Measurements from ENCODE around the gene CMIP.

Gene CMIP

GRCh38 chr16:81695321-81696165, 250.9 kb downstream of the CMIP start:
- DNase-seq, result no peak

GRCh38 chr16:81696166-81696960, 251.8 kb downstream of the CMIP start:
- DNase-seq, result no peak

- peak; percentile 50 for DNase-seq
Observed at GRCh38 chr16:81696961-81697615, 252.5 kb downstream of the CMIP start.

GRCh38 chr16:81697616-81698309, 253.2 kb downstream of the CMIP start:
- no peak for DNase-seq

- no peak for DNase-seq
Observed at GRCh38 chr16:81698310-81698641, 253.7 kb downstream of the CMIP start.

- no peak for DNase-seq
Observed at GRCh38 chr16:81699596-81699995, 255.0 kb downstream of the CMIP start.

GRCh38 chr16:81700071-81700779, 255.6 kb downstream of the CMIP start:
- no peak for DNase-seq

- no peak for DNase-seq
Observed at GRCh38 chr16:81700780-81701165, 256.2 kb downstream of the CMIP start.

GRCh38 chr16:81701296-81701970, 256.8 kb downstream of the CMIP start:
- DNase-seq, result no peak

GRCh38 chr16:81702506-81702905, 257.9 kb downstream of the CMIP start:
- DNase-seq, result no peak

GRCh38 chr16:81703177-81704155, 258.9 kb downstream of the CMIP start:
- no peak for DNase-seq

GRCh38 chr16:81705261-81705660, 260.7 kb downstream of the CMIP start:
- DNase-seq, result no peak

- DNase-seq, result no peak
Observed at GRCh38 chr16:81706327-81707295, 262.0 kb downstream of the CMIP start.

- DNase-seq, result peak; percentile 78
Observed at GRCh38 chr16:81707411-81708265, 263.0 kb downstream of the CMIP start.

GRCh38 chr16:81708266-81709015, 263.8 kb downstream of the CMIP start:
- DNase-seq, result peak; percentile 13

- DNase-seq, result no peak
Observed at GRCh38 chr16:81709016-81709900, 264.6 kb downstream of the CMIP start.
